ENCODE measurements around the gene SCARF2.
A peak's percentile ranks its signal among the peaks of the same experiment; 100 is the strongest.

Gene SCARF2

GRCh38 chr22:20432244-20432686 lies 5.4 kb downstream of the SCARF2 start:
- Histone ChIP-seq H3K9me3 (no peaks in the 10 kb centered on the region), H3K27ac (no peak overlapping the region), H3K36me3 (no peaks in the 10 kb centered on the region), H3K4me3 (ENCODE audit: low read depth in 1 of 2, low read length in 1 of 2) (no peak overlapping the region), H3K27me3 (peaks cover 100% of the 10 kb centered on the region), H3K4me1 (ENCODE audit: control insufficient read depth in 1 of 2, insufficient read depth in 1 of 2, low read depth in 1 of 2, low read length in 1 of 2) (peaks cover 30 to 41% of the 10 kb centered on the region in 2 experiments)
- TF ChIP-seq CTCF (IDR thresholded peaks at IDR 0.05): no peak

DNA sequence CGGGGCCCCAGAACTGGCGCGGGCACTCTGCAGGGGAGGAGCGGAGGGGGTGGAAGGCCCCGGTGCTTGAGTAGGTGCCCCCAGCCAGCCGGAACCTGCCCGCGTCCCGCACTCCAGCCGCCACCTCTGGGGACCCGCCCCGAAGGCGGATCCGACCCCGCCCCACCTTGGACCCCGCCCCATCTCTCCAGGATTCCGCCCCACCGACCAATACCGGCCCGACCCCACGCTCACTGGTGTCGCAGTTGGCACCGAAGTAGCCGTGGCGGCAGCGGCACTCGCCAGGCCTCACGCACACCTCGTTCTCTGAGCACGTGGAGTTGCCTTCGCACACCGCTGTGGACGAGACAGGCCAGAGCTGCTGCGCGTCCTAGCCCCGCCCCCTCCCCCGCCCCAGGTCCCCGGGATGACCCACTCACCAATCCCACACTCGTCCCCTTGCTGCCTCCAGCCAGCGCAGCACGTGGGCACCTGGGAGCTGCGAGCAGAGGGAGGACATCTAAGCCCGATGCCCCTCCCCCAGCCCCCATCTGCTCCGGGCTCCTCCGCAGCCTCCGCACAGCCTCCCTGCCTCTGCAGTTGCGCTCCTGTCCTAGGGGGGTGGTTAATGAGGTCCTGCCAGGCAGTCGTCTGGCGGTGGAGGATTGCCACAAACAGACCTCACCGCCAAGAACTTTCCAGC lies 6.0 kb downstream of the SCARF2 start:
- Histone ChIP-seq H3K4me3 (ENCODE audit: low read depth in 1 of 2, low read length in 1 of 2) (peak overlapping the region; percentile 34 to 82), H3K27ac (no peak overlapping the region), H3K36me3 (no peaks in the 10 kb centered on the region), H3K4me1 (ENCODE audit: control insufficient read depth in 1 of 2, insufficient read depth in 1 of 2, low read depth in 1 of 2, low read length in 1 of 2) (peaks cover 27 to 37% of the 10 kb centered on the region in 2 experiments), H3K27me3 (peaks cover 100% of the 10 kb centered on the region), H3K9me3 (no peaks in the 10 kb centered on the region)
- no peak for TF ChIP-seq CTCF (IDR thresholded peaks at IDR 0.05)

DNA sequence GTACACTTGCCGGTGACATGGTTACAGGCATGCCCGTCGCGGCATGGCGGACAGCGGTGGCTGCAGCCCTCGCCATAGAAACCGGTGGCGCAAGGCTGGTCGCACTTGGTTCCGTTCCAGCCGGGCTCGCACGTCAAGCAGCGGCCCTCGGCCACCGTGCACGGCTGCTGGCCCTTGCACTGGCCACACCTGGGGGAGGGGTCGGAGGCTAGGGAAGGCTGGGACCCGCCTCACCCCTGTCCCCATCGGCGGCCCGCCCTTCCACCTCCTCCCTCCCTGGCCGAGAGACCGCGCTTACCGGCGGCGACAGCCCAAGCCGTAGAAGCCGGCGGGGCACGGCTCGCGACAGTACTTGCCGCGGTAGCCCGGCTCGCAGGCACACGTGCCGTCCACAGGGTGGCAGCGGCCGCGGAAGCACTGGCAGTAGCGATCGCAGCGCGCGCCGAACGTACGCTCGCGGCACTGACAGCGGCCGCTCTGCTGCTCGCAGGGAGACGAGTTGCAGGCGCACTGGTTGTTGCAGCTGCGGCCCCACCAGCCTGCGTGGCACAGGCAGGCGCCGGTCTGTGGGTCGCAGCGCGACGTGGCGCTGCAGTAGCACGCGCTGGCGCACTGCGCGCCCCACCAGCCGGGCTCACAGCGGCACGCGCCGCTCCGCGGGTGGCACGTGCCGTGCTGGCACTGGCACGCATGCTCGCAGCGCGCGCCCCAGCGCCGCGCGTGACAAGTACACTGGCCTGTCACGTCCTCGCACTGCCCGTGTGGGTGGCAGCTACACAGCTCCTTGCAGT lies 6.7 kb downstream of the SCARF2 start:
- no peak for TF ChIP-seq CTCF (IDR thresholded peaks at IDR 0.05)
- peak overlapping the region; percentile 34 to 82 for H3K4me3 ChIP-seq (ENCODE audit: low read depth in 1 of 2, low read length in 1 of 2)
- no peaks in the 10 kb centered on the region for H3K36me3 ChIP-seq
- H3K27ac ChIP-seq: no peak overlapping the region
- H3K27me3 ChIP-seq: peaks cover 100% of the 10 kb centered on the region
- H3K4me1 ChIP-seq (ENCODE audit: control insufficient read depth in 1 of 2, insufficient read depth in 1 of 2, low read depth in 1 of 2, low read length in 1 of 2): peaks cover 28 to 34% of the 10 kb centered on the region in 2 experiments
- no peaks in the 10 kb centered on the region for H3K9me3 ChIP-seq

DNA sequence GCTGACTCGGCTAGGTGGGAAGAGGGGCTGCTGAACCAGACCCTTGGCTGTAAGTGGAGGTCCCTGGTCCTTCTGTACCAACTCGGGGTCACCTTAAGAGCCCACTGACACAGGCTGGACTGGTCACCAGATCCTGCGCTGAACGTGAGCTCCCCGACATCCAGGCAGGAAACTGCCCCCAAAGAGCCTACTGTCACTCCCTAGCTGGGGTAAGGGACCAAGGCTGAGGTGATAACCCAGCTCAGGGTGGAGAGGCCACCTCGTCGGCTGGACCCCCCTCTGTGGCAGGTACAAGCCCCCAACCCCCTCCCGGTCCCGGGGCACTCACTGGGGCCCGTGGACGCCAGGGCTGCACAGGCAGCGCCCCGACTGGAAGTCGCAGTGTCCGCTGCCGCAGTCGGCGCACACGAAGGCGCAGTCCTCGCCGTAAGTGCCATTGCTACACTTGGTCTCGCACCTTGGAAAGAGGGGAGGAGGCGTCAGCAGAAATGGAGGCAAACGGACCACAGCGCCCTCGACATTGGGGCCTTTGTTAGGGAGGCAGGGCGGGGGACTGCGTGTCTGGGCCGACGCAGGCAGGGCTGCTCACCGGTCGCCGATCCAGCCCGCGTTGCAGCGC lies 7.4 kb downstream of the SCARF2 start:
- Histone ChIP-seq H3K9me3 (no peaks in the 10 kb centered on the region), H3K27ac (no peak overlapping the region), H3K4me1 (ENCODE audit: control insufficient read depth in 1 of 2, insufficient read depth in 1 of 2, low read depth in 1 of 2, low read length in 1 of 2) (peaks cover 31 to 38% of the 10 kb centered on the region in 2 experiments), H3K27me3 (peaks cover 100% of the 10 kb centered on the region), H3K36me3 (no peaks in the 10 kb centered on the region), H3K4me3 (ENCODE audit: low read depth in 1 of 2, low read length in 1 of 2) (peak overlapping the region; percentile 62 to 82)
- TF ChIP-seq CTCF (IDR thresholded peaks at IDR 0.05): no peak

DNA sequence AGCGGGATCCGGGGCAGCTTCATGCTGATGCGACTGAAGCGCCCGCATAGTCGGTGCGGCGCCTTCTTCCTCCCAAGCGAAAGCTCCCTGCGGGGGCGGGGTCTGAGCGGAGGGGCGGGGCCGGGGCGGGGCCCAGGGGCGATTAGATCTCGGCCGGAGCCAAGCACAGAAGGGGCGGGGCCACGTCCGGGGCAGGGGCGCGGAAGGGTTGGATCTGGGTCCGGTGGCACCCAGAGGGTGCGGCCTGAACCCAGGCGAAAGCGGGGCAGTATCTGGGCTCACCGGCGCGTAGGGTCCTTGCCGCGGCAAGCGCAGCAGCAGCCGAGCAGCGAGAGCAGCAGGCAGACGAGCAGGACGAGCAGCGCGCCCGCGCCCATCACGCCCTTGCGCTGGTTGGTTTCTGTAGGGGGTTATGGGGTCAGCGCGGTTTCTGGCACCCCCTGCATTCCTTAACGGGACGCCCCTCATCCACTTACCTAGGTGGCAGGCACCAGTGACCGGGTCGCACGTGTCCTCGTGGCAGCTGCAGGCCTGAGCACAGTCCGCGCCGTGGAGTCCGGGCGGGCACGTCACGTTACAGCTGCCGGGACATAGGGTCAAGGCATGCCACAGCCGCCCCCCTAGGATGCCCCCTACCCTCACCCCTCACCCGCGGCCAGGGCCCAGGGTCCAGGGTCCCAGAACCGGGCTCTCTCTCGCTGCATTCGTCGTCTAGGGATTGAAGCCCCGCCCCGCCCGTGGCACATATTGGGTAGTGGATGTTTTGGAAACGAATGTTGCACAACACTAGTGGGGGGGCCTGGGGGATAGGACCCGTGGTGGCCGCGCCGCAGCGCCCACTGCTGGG lies 8.1 kb downstream of the SCARF2 start:
- H3K27ac ChIP-seq: peak overlapping the region; percentile 31
- H3K4me1 ChIP-seq (ENCODE audit: control insufficient read depth in 1 of 2, insufficient read depth in 1 of 2, low read depth in 1 of 2, low read length in 1 of 2): peaks cover 31 to 38% of the 10 kb centered on the region in 2 experiments
- H3K36me3 ChIP-seq: no peaks in the 10 kb centered on the region
- H3K27me3 ChIP-seq: peaks cover 100% of the 10 kb centered on the region
- H3K9me3 ChIP-seq: no peaks in the 10 kb centered on the region
- TF ChIP-seq CTCF (IDR thresholded peaks at IDR 0.05): peak; percentile 21
- H3K4me3 ChIP-seq (ENCODE audit: low read depth in 1 of 2, low read length in 1 of 2): peak overlapping the region; percentile 62 to 82

All from neutrophil (primary cell).